ENCODE results near the gene PRR36. TPM values are rescaled to one million over a fixed set of nuclear protein-coding genes. Genes with fewer than 3 reads are reported as not detected.

The PRR36 gene
- total RNA-seq, 2 experiments from 2014 or later: 0.08 to 0.10 TPM

DNA sequence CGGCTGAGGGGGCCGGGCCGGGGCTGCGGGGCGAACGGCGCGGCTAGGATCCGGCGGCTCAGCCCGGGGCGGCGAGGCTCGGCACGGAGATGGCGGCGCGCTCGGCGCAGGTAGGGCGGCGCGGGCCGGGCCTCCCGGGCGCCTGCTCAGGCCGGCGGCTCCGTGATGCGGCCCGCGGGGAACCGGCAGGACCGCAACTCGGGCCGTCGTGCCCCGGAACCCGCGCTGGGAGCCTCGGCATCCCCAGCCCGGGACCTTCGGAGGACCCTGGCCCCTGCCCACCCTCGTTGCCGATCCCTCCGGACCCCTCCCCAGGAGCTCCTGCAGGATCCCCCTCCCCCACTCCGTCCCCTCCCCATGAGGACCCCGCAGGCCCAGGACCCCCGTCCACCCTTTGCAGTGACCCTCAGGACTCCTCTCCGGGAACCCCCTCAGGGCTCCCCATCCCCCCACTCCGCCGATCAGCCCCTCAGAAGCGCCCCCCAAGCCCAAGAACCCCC lies 43.9 kb downstream of the PRR36 start:
- ATAC-seq: no peak

DNA sequence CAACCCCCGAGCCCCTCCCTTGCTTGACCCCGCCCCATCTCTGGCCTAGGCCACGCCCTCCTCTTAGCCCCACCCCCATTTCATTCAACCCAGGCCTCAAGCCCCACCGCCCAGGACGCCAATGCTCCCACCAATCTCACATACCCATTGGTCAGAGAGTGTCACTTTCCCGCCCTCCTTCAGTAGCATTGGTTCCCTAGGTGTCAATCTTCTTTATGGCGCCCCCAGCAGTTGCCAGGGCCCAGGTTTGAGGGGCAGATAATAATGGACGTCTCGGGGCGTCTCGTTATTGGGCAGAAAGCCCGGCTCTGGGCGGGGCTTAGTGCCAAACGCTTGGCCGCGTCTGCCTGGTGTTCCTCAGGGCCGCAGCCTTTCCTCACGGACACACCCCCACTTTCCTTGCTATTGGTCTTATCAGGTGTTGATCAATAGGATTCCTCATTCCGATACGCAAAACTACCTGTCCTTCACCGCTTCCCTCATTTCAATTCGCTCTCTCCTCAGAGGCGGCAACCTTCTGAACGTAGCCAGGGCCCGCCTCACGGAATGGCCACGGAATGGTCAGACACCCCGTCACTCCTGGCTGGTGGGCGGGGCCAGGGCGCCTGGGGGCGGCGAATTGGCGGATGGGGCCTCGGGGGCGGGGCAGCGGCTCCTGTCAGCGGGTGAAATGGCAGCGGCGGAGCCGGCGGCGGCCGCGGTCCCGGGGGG lies 44.5 kb downstream of the PRR36 start, which contains the start of gene EVI5L:
Gene EVI5L, plus strand, starts transcription at position 658 of the 711 bp plus-strand sequence. CDS start 16,325 bp downstream, outside the sequence.
- CTCF ChIA-PET: no interaction called here
- Mint-ChIP-seq H3K9me3 (ENCODE audit: insufficient read depth) (no peaks in the 10 kb centered on the region), H3K27ac (peak within 1 kb of the TSS; percentile 78), H3K4me1 (ENCODE audit: low read depth) (peaks cover 17% of the 10 kb centered on the region), H3K36me3 (ENCODE audit: low read depth) (no peaks in the 10 kb centered on the region), H3K4me3 (peak within 1 kb of the TSS; percentile 82), H3K27me3 (ENCODE audit: low read depth) (peaks cover 2% of the 10 kb centered on the region)
- POLR2A ChIA-PET: no interaction called here
- DNase-seq: peak; percentile 99
- peak; percentile 93 for ATAC-seq

More for the DNA sequence above, 43.9 kb downstream of the PRR36 start:
- ChIA-PET POLR2A (no interaction called here), CTCF (no interaction called here)
- Mint-ChIP-seq H3K27ac (no peak overlapping the region), H3K27me3 (ENCODE audit: low read depth) (peaks cover 2% of the 10 kb centered on the region), H3K4me1 (ENCODE audit: low read depth) (peaks cover 17% of the 10 kb centered on the region), H3K36me3 (ENCODE audit: low read depth) (no peaks in the 10 kb centered on the region), H3K4me3 (peak overlapping the region; percentile 75), H3K9me3 (ENCODE audit: insufficient read depth) (no peaks in the 10 kb centered on the region)
- DNase-seq: no peak

DNA sequence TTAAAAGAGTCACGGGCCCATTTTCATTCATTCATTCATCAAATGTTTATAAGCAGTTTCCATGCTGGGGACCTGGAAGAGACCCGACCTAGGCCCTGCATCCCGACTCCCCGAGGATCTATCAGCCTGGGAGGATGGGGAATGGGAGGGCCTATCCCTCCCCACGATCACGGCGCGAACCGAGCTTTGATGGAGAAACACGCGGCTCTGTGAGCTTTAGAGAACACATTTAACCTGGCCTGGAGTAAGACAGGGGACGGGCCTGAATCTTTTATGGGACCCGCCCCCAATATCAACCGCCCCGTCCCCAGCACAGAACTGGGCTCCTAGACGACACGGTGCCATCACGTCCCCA lies 45.0 kb downstream of the PRR36 start:
- H3K9me3 Mint-ChIP-seq (ENCODE audit: insufficient read depth): no peaks in the 10 kb centered on the region

DNA sequence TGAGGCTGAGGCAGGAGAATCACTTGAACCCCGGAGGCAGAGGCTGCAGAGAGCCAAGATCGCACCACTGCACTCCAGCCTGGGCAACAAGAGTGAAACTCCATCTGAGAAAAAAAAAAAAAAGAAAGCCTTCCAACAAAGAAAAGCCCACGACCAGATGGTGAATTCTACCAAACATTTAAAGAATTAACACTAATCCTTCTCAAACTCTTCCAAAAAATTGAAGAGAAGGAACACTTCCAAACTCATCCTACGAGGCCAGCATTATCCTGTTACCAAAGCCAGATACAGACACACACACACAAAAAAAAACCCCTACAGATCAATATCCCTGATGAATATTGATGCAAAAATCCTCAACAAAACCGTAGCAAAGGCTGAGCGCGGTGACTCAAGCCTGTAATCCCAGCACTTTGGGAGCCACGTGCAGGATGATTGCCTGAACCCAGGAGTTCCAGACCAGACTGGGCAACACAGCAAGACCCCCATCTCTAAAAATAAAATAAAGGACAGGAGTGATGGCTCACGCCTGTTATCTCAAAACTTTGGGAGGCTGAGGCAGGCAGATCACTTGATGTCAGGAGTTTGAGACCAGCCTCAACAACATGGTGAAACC lies 50.4 kb downstream of the PRR36 start:
- Mint-ChIP-seq H3K27ac (no peak overlapping the region), H3K36me3 (ENCODE audit: low read depth) (no peaks in the 10 kb centered on the region), H3K4me1 (ENCODE audit: low read depth) (no peaks in the 10 kb centered on the region), H3K27me3 (ENCODE audit: low read depth) (peaks cover 29% of the 10 kb centered on the region), H3K9me3 (ENCODE audit: insufficient read depth) (peaks cover 4% of the 10 kb centered on the region), H3K4me3 (no peak overlapping the region)
- ATAC-seq: no peak
- ChIA-PET POLR2A (no interaction called here), CTCF (no interaction called here)
- no peak for DNase-seq

More for the DNA sequence above, 45.0 kb downstream of the PRR36 start:
- no peak for ATAC-seq
- peak overlapping the region; percentile 82 for H3K4me3 Mint-ChIP-seq
- H3K36me3 Mint-ChIP-seq (ENCODE audit: low read depth): no peaks in the 10 kb centered on the region
- no peak for DNase-seq
- peak overlapping the region; percentile 78 for H3K27ac Mint-ChIP-seq
- ChIA-PET POLR2A (no interaction called here), CTCF (interaction anchor here (0.9 kb wide), 1 partner anchor 17 kb away, joined by 3 read pairs; no protein-coding TSS in a partner anchor)
- peaks cover 2% of the 10 kb centered on the region for H3K27me3 Mint-ChIP-seq (ENCODE audit: low read depth)
- H3K4me1 Mint-ChIP-seq (ENCODE audit: low read depth): peaks cover 17% of the 10 kb centered on the region

DNA sequence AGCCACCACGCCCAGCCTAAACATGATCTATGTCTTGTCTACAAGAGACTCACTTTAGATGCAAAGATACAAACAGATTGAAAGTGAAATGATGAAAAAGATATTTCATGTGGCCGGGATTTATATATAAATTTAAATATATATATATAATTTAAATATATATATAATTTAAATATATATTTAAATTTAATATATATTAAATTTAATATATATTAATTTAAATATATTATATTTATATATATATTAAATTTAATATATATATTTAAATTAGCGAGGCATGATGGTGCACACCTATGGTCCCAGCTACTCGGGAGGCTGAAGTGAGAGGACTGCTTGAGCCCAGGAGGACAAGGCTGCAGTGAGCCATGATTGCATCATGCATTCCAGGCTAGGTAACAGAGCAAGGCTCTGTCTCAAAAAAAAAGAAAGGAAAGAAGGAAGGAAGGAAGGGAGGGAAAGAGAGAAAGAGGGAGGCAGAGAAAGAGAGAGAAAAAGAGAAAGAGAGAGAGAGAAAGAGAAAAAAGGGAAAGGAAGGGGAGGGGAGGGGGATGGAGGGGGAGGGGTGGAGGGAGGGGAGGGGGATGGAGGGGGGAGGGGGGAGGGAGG lies 51.2 kb downstream of the PRR36 start:
- DNase-seq (no peak), ATAC-seq (no peak)
- CTCF ChIA-PET: interaction anchor here (1.6 kb wide), 1 partner anchor 46 kb away, joined by 3 read pairs; no protein-coding TSS in a partner anchor
- no peak overlapping the region for H3K4me3 Mint-ChIP-seq
- no peak overlapping the region for H3K27ac Mint-ChIP-seq
- POLR2A ChIA-PET: no interaction called here
- no peaks in the 10 kb centered on the region for H3K36me3 Mint-ChIP-seq (ENCODE audit: low read depth)
- H3K9me3 Mint-ChIP-seq (ENCODE audit: insufficient read depth): peaks cover 8% of the 10 kb centered on the region
- H3K4me1 Mint-ChIP-seq (ENCODE audit: low read depth): no peaks in the 10 kb centered on the region
- peaks cover 31% of the 10 kb centered on the region for H3K27me3 Mint-ChIP-seq (ENCODE audit: low read depth)

DNA sequence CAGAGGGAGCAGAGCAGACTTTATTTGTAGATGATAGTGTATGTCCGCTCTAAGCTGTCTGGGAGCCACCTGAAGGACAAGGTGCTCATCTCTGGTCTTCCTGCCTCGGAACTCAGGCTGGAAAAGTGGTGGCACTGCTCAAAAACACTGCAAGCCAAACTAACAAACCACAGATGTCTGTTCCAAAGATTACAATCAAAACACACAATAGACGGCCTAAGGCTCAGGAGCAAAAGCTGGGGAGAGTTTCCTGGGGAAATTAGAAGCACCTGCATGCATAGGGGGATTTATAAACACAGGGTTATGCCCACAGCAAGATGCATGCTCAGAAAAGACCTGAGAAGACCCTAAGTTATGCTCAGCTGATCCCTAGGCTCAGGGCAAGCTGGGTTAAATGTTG lies 53.6 kb downstream of the PRR36 start:
- Mint-ChIP-seq H3K27ac (no peak overlapping the region), H3K4me1 (ENCODE audit: low read depth) (peaks cover 3% of the 10 kb centered on the region), H3K36me3 (ENCODE audit: low read depth) (no peaks in the 10 kb centered on the region), H3K27me3 (ENCODE audit: low read depth) (peaks cover 38% of the 10 kb centered on the region), H3K9me3 (ENCODE audit: insufficient read depth) (peaks cover 14% of the 10 kb centered on the region), H3K4me3 (no peak overlapping the region)
- DNase-seq (no peak), ATAC-seq (no peak)
- ChIA-PET POLR2A (no interaction called here), CTCF (interaction anchor here (1.5 kb wide), 1 partner anchor 140 kb away, joined by 4 read pairs; the partner anchor contains the start of gene TRAPPC5)

DNA sequence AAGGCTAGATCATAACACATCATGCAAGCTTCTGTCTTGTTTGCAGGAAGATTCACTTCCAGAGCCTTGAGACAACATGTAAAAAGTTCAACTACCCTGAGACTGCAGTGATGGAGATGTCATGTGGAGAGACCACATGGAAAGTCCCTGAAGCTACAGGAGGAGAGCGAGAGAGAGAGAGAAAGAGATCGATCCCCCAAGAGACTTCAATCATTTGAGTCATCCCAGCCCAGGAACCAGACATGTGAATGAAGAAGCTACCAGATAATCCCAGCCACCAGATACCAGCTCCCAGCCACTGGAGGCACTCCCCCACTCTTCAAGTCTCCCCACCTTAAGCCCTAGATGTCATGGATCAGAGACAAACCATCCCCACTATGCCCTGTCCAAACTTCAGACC lies 54.9 kb downstream of the PRR36 start:
- DNase-seq (no peak), ATAC-seq (no peak)
- ChIA-PET POLR2A (interaction anchor here (0.6 kb wide), 1 partner anchor 80 kb away, joined by 3 read pairs; no protein-coding TSS in a partner anchor), CTCF (interaction anchor here (0.7 to 1.5 kb wide), 2 partner anchors 13 to 50 kb away, joined by 3 to 5 read pairs; no protein-coding TSS in a partner anchor)
- H3K9me3 Mint-ChIP-seq (ENCODE audit: insufficient read depth): peaks cover 14% of the 10 kb centered on the region
- H3K27me3 Mint-ChIP-seq (ENCODE audit: low read depth): peaks cover 41% of the 10 kb centered on the region
- no peaks in the 10 kb centered on the region for H3K36me3 Mint-ChIP-seq (ENCODE audit: low read depth)
- H3K27ac Mint-ChIP-seq: no peak overlapping the region
- H3K4me1 Mint-ChIP-seq (ENCODE audit: low read depth): peaks cover 8% of the 10 kb centered on the region
- H3K4me3 Mint-ChIP-seq: no peak overlapping the region

DNA sequence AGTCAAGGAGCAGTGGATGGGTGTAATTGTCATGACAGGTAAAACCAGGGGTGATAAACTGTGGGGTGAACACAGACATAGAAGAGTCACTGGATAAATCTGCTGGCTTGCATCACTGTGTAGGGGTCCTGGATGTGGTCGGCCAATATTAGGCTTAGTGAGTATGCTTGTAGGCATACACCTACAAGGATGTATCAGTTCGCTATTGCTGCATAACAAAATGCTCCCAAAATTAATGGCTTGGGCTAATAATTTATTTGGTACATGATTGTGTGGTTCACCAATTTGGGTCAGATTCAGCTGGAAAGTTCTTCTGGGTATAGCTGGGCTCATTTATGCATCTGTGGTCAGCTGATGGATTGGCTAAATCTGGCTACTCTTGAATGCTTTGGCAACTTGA lies 55.4 kb downstream of the PRR36 start:
- ChIA-PET POLR2A (interaction anchor here (0.6 kb wide), 1 partner anchor 79 kb away, joined by 3 read pairs; no protein-coding TSS in a partner anchor), CTCF (interaction anchor here (0.7 to 1.5 kb wide), 3 partner anchors 13 to 51 kb away, joined by 3 to 5 read pairs (median 3); no protein-coding TSS in a partner anchor)
- DNase-seq (no peak), ATAC-seq (no peak)
- Mint-ChIP-seq H3K4me1 (ENCODE audit: low read depth) (peaks cover 8% of the 10 kb centered on the region), H3K36me3 (ENCODE audit: low read depth) (no peaks in the 10 kb centered on the region), H3K27ac (no peak overlapping the region), H3K4me3 (no peak overlapping the region), H3K27me3 (ENCODE audit: low read depth) (peaks cover 43% of the 10 kb centered on the region), H3K9me3 (ENCODE audit: insufficient read depth) (peaks cover 14% of the 10 kb centered on the region)

Other genes with a start within 250 kb of the PRR36 start
- gene XAB2, start 244.8 kb downstream of the PRR36 start, total RNA-seq: 10 to 100 TPM; 44.8 to 46.9 TPM
- 100 to 1,000 TPM; 125 to 136 TPM for gene PET100, start 244.6 kb downstream of the PRR36 start, total RNA-seq
- gene PCP2, start 240.7 kb downstream of the PRR36 start, total RNA-seq: 1 to 10 TPM in 1 of 2 experiments, under 1 TPM in 1; 0.63 to 1.0 TPM
- 100 to 1,000 TPM; 162 to 168 TPM for gene STXBP2, start 237.3 kb downstream of the PRR36 start, total RNA-seq
- 1 to 10 TPM; 2.2 to 3.0 TPM for gene RETN, start 205.3 kb downstream of the PRR36 start, total RNA-seq
- gene MCEMP1, start 197.3 kb downstream of the PRR36 start, total RNA-seq: not detected
- gene TRAPPC5, start 193.6 kb downstream of the PRR36 start, total RNA-seq: 10 to 100 TPM; 92.8 to 95.1 TPM
- gene FCER2, start 172.3 kb downstream of the PRR36 start, total RNA-seq: under 1 TPM; 0.29 to 0.31 TPM
- not detected for gene CLEC4G, start 142.3 kb downstream of the PRR36 start, total RNA-seq
- not detected for gene CD209, start 126.9 kb downstream of the PRR36 start, total RNA-seq
- gene CLEC4M, start 111.1 kb downstream of the PRR36 start, total RNA-seq: not detected
- 1 to 10 TPM; 8.0 to 9.3 TPM for gene EVI5L, start 44.2 kb downstream of the PRR36 start, total RNA-seq
- gene LRRC8E, start 14.1 kb upstream of the PRR36 start, total RNA-seq: not detected
- gene MAP2K7, start 29.5 kb upstream of the PRR36 start, total RNA-seq: 10 to 100 TPM; 36.5 to 39.9 TPM
- gene TGFBR3L, start 40.4 kb upstream of the PRR36 start, total RNA-seq: 1 to 10 TPM; 2.7 to 3.6 TPM
- gene SNAPC2, start 45.9 kb upstream of the PRR36 start, total RNA-seq: 10 to 100 TPM; 18.6 to 19.0 TPM
- under 1 TPM; 0.31 to 0.37 TPM for gene CTXN1, start 51.7 kb upstream of the PRR36 start, total RNA-seq
- gene TIMM44, start 69.3 kb upstream of the PRR36 start, total RNA-seq: 10 to 100 TPM; 63.6 to 69.6 TPM
- 100 to 1,000 TPM; 128 to 132 TPM for gene ELAVL1, start 131.3 kb upstream of the PRR36 start, total RNA-seq
- 10 to 100 TPM in 1 of 2 experiments, 1 to 10 TPM in 1; 10.0 to 10.2 TPM for gene CCL25, start 178.4 kb upstream of the PRR36 start, total RNA-seq

Measured in activated CD8-positive, alpha-beta T cell treated with anti-CD3 and anti-CD28 coated beads, Interleukin-2, amount 10 ng/mL, durations not matched to agents 7 days and 5 days (primary cell).